DMS 273 (cell line): ENCODE measurements around the gene TRAT1.

Experiments
- DNase-seq: peaks from one replicate; lab custom pipeline; 2025; ENCODE audit not compliant: unreplicated experiment; lab: John Stamatoyannopoulos, UW

Gene TRAT1

GRCh38 chr3:108849075-108849474 is 26.5 kb downstream of the TRAT1 start:
- no peak for DNase-seq

DNA sequence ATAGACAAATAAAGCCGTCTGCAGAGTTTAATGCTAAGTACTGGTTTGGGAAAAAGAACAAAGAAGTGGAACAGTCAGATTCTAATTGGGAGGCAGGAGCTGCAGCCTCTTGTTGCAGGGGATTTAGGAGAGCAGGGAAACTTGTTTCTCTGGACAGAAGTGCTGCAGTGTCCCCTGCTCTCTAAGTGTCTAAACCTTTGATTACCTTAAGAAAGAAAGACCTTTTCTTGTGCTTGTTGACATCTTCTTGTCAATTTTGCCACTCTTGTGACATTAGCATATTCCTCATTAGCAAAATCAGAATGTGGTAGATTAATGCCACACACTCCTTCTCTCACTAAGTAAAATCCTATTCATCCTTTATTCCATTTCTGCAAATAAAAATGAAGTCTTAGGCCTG is 38.8 kb downstream of the TRAT1 start:
- DNase-seq: no peak

DNA sequence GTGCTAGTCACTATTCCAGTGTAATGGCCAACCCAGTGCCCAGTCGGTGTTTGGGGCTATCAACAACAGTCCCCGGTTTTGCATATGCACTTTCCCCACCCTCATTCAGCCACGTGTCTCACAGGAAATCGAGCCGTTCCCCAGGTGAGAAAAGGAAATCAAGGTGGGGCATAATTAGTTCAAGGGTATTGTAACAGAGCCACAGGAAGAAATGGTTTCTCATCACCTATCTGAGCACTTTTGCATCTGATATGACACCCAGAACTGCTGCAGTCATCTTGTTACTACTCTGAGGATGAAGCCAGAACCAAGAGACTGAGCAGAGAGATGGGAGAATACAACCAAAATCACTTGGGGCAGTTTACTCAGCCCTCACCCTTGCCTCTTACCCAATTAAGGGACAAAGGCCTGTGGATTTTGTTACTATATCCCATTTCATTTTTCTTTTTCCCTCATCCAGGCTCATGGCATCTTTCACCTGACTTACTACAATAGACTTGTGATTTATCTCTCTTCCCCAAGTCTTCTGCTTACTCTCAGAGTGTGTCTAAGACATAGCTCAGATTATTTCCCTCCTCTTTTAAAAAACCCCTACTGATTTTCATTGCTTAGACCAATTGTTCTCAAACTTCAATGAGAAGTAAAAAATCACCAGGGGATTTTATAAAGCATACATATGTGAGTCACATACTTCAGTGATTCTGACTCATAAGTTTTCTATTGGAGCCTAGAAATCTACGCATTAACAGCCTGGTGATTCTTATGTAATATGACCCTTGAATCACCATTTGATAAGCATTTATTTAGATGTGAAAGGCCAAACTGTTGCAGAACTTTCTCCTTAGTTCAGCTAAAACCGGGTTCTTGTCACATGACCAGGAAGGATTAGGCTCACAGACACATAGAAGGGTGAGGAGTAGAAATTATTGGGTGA is 40.5 kb downstream of the TRAT1 start:
- no peak for DNase-seq

- DNase-seq: no peak
Observed at GRCh38 chr3:108863799-108864135, 41.2 kb downstream of the TRAT1 start.

DNA sequence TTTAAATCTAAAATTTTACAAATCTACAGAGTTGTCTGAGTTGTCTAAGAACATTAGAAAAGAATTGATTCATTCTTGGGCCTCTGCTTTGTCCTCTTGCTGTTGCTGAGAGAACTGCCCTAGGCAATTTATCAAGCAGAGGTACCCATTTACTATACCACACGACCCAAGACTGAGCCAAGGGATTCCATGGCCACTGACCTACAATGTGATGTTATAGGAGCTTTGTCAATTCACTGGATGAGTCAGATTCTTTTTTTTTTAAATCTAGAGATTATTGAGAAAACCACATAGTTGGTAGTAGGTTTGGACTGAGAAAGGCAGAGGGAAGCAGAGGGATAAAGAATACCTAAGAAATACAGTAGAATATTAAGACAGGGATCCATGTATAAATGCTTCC is 55.3 kb downstream of the TRAT1 start:
- no peak for DNase-seq

DNA sequence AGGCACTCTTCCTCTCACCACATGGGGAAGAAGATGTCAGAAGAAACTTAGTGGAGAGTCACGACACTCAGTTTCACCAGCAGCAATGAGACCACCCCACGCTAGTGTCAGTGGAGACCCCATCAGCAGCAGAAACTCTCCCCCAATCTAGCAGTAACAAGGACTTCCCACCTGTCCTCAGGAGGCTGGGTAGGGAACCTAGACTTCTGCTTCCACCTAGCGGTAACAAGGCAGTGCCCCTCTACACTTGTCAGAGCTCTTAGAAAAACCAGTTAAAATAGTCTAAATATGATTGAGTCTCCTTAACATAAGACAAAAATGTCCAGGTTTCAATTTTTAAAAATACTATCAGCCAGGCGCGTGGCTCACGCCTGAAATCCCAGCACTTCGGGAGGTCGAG is 57.3 kb downstream of the TRAT1 start:
- no peak for DNase-seq

DNA sequence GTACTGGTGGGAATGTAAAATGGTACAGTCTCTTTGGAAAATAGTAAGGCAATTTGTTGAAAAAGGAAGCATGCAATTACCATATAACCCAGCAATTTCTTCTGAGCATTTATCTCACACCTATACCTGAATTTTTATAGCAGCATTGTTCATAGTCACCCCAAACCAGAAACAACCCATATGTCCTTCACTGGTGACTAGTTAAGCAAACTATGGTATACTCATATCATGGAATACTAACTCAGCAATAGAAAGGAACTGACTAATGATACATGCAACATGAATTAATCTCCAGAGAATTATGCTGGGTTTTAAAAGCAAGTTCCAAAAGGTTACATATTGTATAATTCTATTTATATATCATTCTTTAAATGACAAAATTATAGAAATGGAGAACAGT is 60.2 kb downstream of the TRAT1 start:
- no peak for DNase-seq

GRCh38 chr3:108883373-108883772 is 60.8 kb downstream of the TRAT1 start:
- DNase-seq: no peak

DNA sequence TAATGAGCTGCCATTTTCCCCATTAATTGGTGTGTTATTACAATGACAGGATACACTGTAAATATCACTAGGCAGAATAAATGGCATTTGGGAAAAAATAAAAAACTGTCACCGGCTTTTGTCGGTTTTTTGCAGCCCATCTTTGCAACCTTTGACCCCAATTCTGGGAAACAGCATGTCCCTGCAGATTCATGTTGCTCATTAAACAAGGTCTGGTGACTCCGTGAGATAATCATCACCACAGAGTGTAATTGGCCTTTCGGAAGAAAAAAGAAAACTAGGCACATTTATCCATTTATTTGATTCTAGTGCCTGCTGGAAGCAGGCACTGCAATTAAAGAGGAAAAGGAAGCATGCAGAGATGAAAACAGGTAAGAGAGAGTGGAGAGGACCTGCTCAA is 64.5 kb downstream of the TRAT1 start:
- DNase-seq: no peak

GRCh38 chr3:108887777-108888176 is 65.2 kb downstream of the TRAT1 start:
- DNase-seq: no peak

DNA sequence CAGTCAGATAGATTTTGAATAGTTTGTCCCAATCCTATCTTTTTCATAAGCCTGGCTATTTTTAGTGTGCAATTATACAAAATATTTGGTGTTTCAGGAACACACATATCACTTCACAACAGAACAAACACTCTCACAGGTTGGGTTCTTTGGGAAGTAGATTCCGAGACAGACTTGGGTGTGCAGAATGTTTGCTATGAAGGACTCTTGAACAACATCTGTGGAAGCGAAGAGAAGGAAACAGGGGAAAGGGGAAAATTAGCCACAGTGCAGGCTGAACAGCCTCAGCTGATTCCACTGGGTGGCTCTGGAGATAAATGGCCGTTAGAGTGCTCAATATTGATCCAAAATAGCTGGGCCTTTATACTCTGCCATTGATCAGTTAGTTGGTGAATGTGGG is 69.2 kb downstream of the TRAT1 start:
- DNase-seq: no peak

- DNase-seq: no peak
Observed at GRCh38 chr3:108894981-108895380, 72.4 kb downstream of the TRAT1 start.

DNA sequence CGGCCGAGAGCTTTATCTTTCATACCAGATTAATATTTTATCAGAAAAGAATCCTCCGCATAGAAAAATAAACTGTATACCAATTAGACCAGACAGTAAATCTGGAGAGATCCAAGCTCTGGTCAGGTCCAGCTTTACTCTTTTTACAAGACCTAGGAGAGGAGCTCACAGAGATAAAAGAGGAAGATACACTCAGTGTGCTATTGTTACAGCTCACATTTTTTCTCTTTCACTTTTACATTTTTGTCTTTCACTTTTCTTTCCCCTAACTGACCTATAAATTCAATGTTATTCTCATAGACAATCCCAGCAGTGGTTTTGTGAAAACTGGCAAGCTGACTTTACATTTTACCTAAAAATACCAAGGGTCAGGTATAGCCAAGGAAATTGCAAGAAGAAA is 75.3 kb downstream of the TRAT1 start:
- DNase-seq: no peak

GRCh38 chr3:108899530-108899929 is 76.9 kb downstream of the TRAT1 start:
- no peak for DNase-seq
